ENCODE results near the gene MAP1B.
A peak's percentile ranks its signal among the peaks of the same experiment; 100 is the strongest.

The MAP1B gene

GRCh38 chr5:72161951-72162350 lies 54.7 kb downstream of the MAP1B start:
- no peak overlapping the region for H3K14ac ChIP-seq (ENCODE audit: low read length in 2 of 2)
- H4K91ac ChIP-seq (ENCODE audit: low read length), result no peak overlapping the region
- H3K27me3 ChIP-seq (ENCODE audit: control insufficient read depth in 1 of 2, insufficient read depth in 1 of 2, low read length in 2 of 2), result no peaks in the 10 kb centered on the region
- H2AFZ ChIP-seq (ENCODE audit: low read depth, low read length), result no peak overlapping the region
- H3K36me3 ChIP-seq (ENCODE audit: control insufficient read depth in 1 of 2, insufficient read depth in 2 of 2, low read depth in 1 of 2, low read length in 2 of 2), result peaks cover 10 to 23% of the 10 kb centered on the region in 2 experiments
- no peaks in the 10 kb centered on the region for H3K9me3 ChIP-seq (ENCODE audit: control insufficient read depth, low read length)
- H3K18ac ChIP-seq (ENCODE audit: low read depth in 1 of 2, low read length in 2 of 2), result no peak overlapping the region
- H2BK12ac ChIP-seq (ENCODE audit: low read length in 2 of 2), result no peak overlapping the region
- no peak overlapping the region for H3K4me2 ChIP-seq (ENCODE audit: low read length, poor library complexity, severe bottlenecking)
- WGBS, result 96% methylated on average over 3 of the region's 4 CpGs
- H3K4me3 ChIP-seq (ENCODE audit: insufficient read depth in 1 of 2, low read depth in 1 of 2, low read length in 2 of 2), result no peak overlapping the region
- no peak overlapping the region for H2BK120ac ChIP-seq (ENCODE audit: low read depth, low read length)
- no peak overlapping the region for H3K9ac ChIP-seq (ENCODE audit: low read length)
- no peak overlapping the region for H3K4ac ChIP-seq (ENCODE audit: low read depth in 1 of 2, low read length in 2 of 2)
- DNase-seq, result no peak
- no peak overlapping the region for H3K27ac ChIP-seq (ENCODE audit: low read length, poor library complexity, severe bottlenecking)
- no peak overlapping the region for H2BK5ac ChIP-seq (ENCODE audit: low read depth, low read length, poor library complexity, severe bottlenecking)
- H4K8ac ChIP-seq (ENCODE audit: low read length), result no peak overlapping the region
- H3K79me1 ChIP-seq (replicated peaks; ENCODE audit: low read length, poor library complexity, severe bottlenecking), result peaks cover 29% of the 10 kb centered on the region
- H3K23ac ChIP-seq (ENCODE audit: low read length in 2 of 2), result no peak overlapping the region
- peaks cover 3% of the 10 kb centered on the region for H3K4me1 ChIP-seq (ENCODE audit: control insufficient read depth, insufficient read depth, low read depth, low read length)
- H2AK5ac ChIP-seq (ENCODE audit: low read length, severe bottlenecking), result no peak overlapping the region
- H2BK15ac ChIP-seq (ENCODE audit: low read depth, poor library complexity, severe bottlenecking), result no peak overlapping the region

- H3K27me3 ChIP-seq (ENCODE audit: control insufficient read depth in 1 of 2, insufficient read depth in 1 of 2, low read length in 2 of 2), result no peaks in the 10 kb centered on the region
- H2BK12ac ChIP-seq (ENCODE audit: low read length in 2 of 2), result no peak overlapping the region
- H2BK120ac ChIP-seq (ENCODE audit: low read depth, low read length), result no peak overlapping the region
- no peak overlapping the region for H3K4me3 ChIP-seq (ENCODE audit: insufficient read depth in 1 of 2, low read depth in 1 of 2, low read length in 2 of 2)
- no peaks in the 10 kb centered on the region for H3K9me3 ChIP-seq (ENCODE audit: control insufficient read depth, low read length)
- H3K27ac ChIP-seq (ENCODE audit: low read length, poor library complexity, severe bottlenecking), result no peak overlapping the region
- H3K14ac ChIP-seq (ENCODE audit: low read length in 2 of 2), result no peak overlapping the region
- H2BK15ac ChIP-seq (ENCODE audit: low read depth, poor library complexity, severe bottlenecking), result no peak overlapping the region
- WGBS, result 100% methylated on average over 1 of the region's 2 CpGs
- no peak overlapping the region for H3K4ac ChIP-seq (ENCODE audit: low read depth in 1 of 2, low read length in 2 of 2)
- no peak overlapping the region for H3K9ac ChIP-seq (ENCODE audit: low read length)
- no peak overlapping the region for H3K18ac ChIP-seq (ENCODE audit: low read depth in 1 of 2, low read length in 2 of 2)
- no peak overlapping the region for H2AK5ac ChIP-seq (ENCODE audit: low read length, severe bottlenecking)
- peak; percentile 11 for DNase-seq
- H2AFZ ChIP-seq (ENCODE audit: low read depth, low read length), result no peak overlapping the region
- H4K8ac ChIP-seq (ENCODE audit: low read length), result no peak overlapping the region
- peaks cover 30% of the 10 kb centered on the region for H3K79me1 ChIP-seq (replicated peaks; ENCODE audit: low read length, poor library complexity, severe bottlenecking)
- H3K36me3 ChIP-seq (ENCODE audit: control insufficient read depth in 1 of 2, insufficient read depth in 2 of 2, low read depth in 1 of 2, low read length in 2 of 2), result peaks cover 11 to 19% of the 10 kb centered on the region in 2 experiments
- no peak overlapping the region for H3K4me2 ChIP-seq (ENCODE audit: low read length, poor library complexity, severe bottlenecking)
- no peak overlapping the region for H2BK5ac ChIP-seq (ENCODE audit: low read depth, low read length, poor library complexity, severe bottlenecking)
- H4K91ac ChIP-seq (ENCODE audit: low read length), result no peak overlapping the region
- no peak overlapping the region for H3K23ac ChIP-seq (ENCODE audit: low read length in 2 of 2)
- H3K4me1 ChIP-seq (ENCODE audit: control insufficient read depth, insufficient read depth, low read depth, low read length), result peaks cover 1% of the 10 kb centered on the region
Observed at GRCh38 chr5:72163349-72163983, 56.2 kb downstream of the MAP1B start.

GRCh38 chr5:72166070-72166979 lies 59.0 kb downstream of the MAP1B start:
- Histone ChIP-seq H2BK15ac (ENCODE audit: low read depth, poor library complexity, severe bottlenecking) (no peak overlapping the region), H3K9me3 (ENCODE audit: control insufficient read depth, low read length) (no peaks in the 10 kb centered on the region), H3K4me3 (ENCODE audit: insufficient read depth in 1 of 2, low read depth in 1 of 2, low read length in 2 of 2) (peak overlapping the region in 1 of 2 experiments; percentile 51), H3K79me1 (replicated peaks; ENCODE audit: low read length, poor library complexity, severe bottlenecking) (peaks cover 23% of the 10 kb centered on the region), H3K27me3 (ENCODE audit: control insufficient read depth in 1 of 2, insufficient read depth in 1 of 2, low read length in 2 of 2) (no peaks in the 10 kb centered on the region), H2BK120ac (ENCODE audit: low read depth, low read length) (no peak overlapping the region), H4K8ac (ENCODE audit: low read length) (no peak overlapping the region), H3K4me2 (ENCODE audit: low read length, poor library complexity, severe bottlenecking) (no peak overlapping the region), H2AFZ (ENCODE audit: low read depth, low read length) (no peak overlapping the region), H3K27ac (ENCODE audit: low read length, poor library complexity, severe bottlenecking) (no peak overlapping the region), H3K4ac (ENCODE audit: low read depth in 1 of 2, low read length in 2 of 2) (no peak overlapping the region), H3K4me1 (ENCODE audit: control insufficient read depth, insufficient read depth, low read depth, low read length) (no peaks in the 10 kb centered on the region), H2BK5ac (ENCODE audit: low read depth, low read length, poor library complexity, severe bottlenecking) (no peak overlapping the region), H3K23ac (ENCODE audit: low read length in 2 of 2) (no peak overlapping the region), H2AK5ac (ENCODE audit: low read length, severe bottlenecking) (no peak overlapping the region), H3K9ac (ENCODE audit: low read length) (peak overlapping the region; percentile 66), H2BK12ac (ENCODE audit: low read length in 2 of 2) (no peak overlapping the region), H3K36me3 (ENCODE audit: control insufficient read depth in 1 of 2, insufficient read depth in 2 of 2, low read depth in 1 of 2, low read length in 2 of 2) (peaks cover 11 to 31% of the 10 kb centered on the region in 2 experiments), H3K14ac (ENCODE audit: low read length in 2 of 2) (no peak overlapping the region), H4K91ac (ENCODE audit: low read length) (no peak overlapping the region), H3K18ac (ENCODE audit: low read depth in 1 of 2, low read length in 2 of 2) (no peak overlapping the region)
- WGBS, result 90% methylated on average over 14 of the region's 15 CpGs
- DNase-seq, result no peak

- H3K79me1 ChIP-seq (replicated peaks; ENCODE audit: low read length, poor library complexity, severe bottlenecking), result peaks cover 25% of the 10 kb centered on the region
- H3K4me1 ChIP-seq (ENCODE audit: control insufficient read depth, insufficient read depth, low read depth, low read length), result no peaks in the 10 kb centered on the region
- no peaks in the 10 kb centered on the region for H3K27me3 ChIP-seq (ENCODE audit: control insufficient read depth in 1 of 2, insufficient read depth in 1 of 2, low read length in 2 of 2)
- peak overlapping the region; percentile 66 for H3K9ac ChIP-seq (ENCODE audit: low read length)
- no peak overlapping the region for H4K91ac ChIP-seq (ENCODE audit: low read length)
- H3K9me3 ChIP-seq (ENCODE audit: control insufficient read depth, low read length), result no peaks in the 10 kb centered on the region
- H3K36me3 ChIP-seq (ENCODE audit: control insufficient read depth in 1 of 2, insufficient read depth in 2 of 2, low read depth in 1 of 2, low read length in 2 of 2), result peaks cover 8 to 37% of the 10 kb centered on the region in 2 experiments
- H2AK5ac ChIP-seq (ENCODE audit: low read length, severe bottlenecking), result no peak overlapping the region
- H3K18ac ChIP-seq (ENCODE audit: low read depth in 1 of 2, low read length in 2 of 2), result no peak overlapping the region
- no CpG with 5 or more reads among the region's 1 CpG for WGBS
- no peak for DNase-seq
- H2BK15ac ChIP-seq (ENCODE audit: low read depth, poor library complexity, severe bottlenecking), result no peak overlapping the region
- H3K4ac ChIP-seq (ENCODE audit: low read depth in 1 of 2, low read length in 2 of 2), result no peak overlapping the region
- H3K23ac ChIP-seq (ENCODE audit: low read length in 2 of 2), result no peak overlapping the region
- H3K14ac ChIP-seq (ENCODE audit: low read length in 2 of 2), result no peak overlapping the region
- no peak overlapping the region for H2BK12ac ChIP-seq (ENCODE audit: low read length in 2 of 2)
- H3K4me2 ChIP-seq (ENCODE audit: low read length, poor library complexity, severe bottlenecking), result no peak overlapping the region
- no peak overlapping the region for H2AFZ ChIP-seq (ENCODE audit: low read depth, low read length)
- H3K27ac ChIP-seq (ENCODE audit: low read length, poor library complexity, severe bottlenecking), result no peak overlapping the region
- no peak overlapping the region for H4K8ac ChIP-seq (ENCODE audit: low read length)
- no peak overlapping the region for H2BK5ac ChIP-seq (ENCODE audit: low read depth, low read length, poor library complexity, severe bottlenecking)
- H3K4me3 ChIP-seq (ENCODE audit: insufficient read depth in 1 of 2, low read depth in 1 of 2, low read length in 2 of 2), result peak overlapping the region in 1 of 2 experiments; percentile 51
- H2BK120ac ChIP-seq (ENCODE audit: low read depth, low read length), result no peak overlapping the region
Observed at GRCh38 chr5:72167257-72167656, 60.0 kb downstream of the MAP1B start.

Measured in mesenchymal stem cell (in vitro differentiated cells and primary cell).